Heart right ventricle (tissue), 16 donors: ENCODE results near the gene CSNK1D. TPM values are rescaled to one million over a fixed set of nuclear protein-coding genes. Genes with fewer than 3 reads are reported as not detected.

ENCODE experiments used
- ATAC-seq, 8 donors: fragments of 200-7000 bp; cut with Tn5 transposase; one replicate each; pipeline ENCODE4 v1.9.1; 2020; ENCODE audit warnings: mild to moderate bottlenecking in 8 of 8, moderate library complexity in 8 of 8, moderate number of reproducible peaks in 1 of 8
- DNase-seq, 2 donors: peaks; one replicate each; pipeline ENCODE4 v3.0.0-alpha.2; 2020
- H3K27ac ChIP-seq, 10 donors: fragments of 200-600 bp; sonication (generic) in 2 of 10; one replicate each; pipeline versions ENCODE4 v1.5.0 to v1.8.0; 2020 to 2022; ENCODE audit warnings: mild to moderate bottlenecking in 3 of 10
- H3K27me3 ChIP-seq, 7 donors: fragments of 200-600 bp; one replicate each; pipeline ENCODE4 v1.8.0; 2021 to 2022; ENCODE audit warnings: mild to moderate bottlenecking in 2 of 7
- H3K36me3 ChIP-seq, 9 donors: fragments of 200-600 bp; sonication (generic) in 1 of 9; one replicate each; pipeline versions ENCODE4 v1.5.0 to v1.8.0; 2020 to 2022; ENCODE audit warnings: mild to moderate bottlenecking in 2 of 9
- H3K4me1 ChIP-seq, 9 donors: fragments of 200-600 bp; sonication (generic) in 1 of 9; one replicate each; pipeline versions ENCODE4 v1.5.0 to v1.8.0; 2020 to 2022; ENCODE audit warnings: mild to moderate bottlenecking in 4 of 9
- H3K4me3 ChIP-seq, 10 donors: fragments of 200-600 bp; sonication (generic) in 2 of 10; one replicate each; pipeline versions ENCODE4 v1.5.0 to v1.8.0; 2020 to 2022; ENCODE audit warnings: mild to moderate bottlenecking in 7 of 10, moderate library complexity in 2 of 10
- H3K9me3 ChIP-seq, 11 donors: fragments of 200-600 bp in 10 of 11; sonication (generic) in 2 of 11; one replicate each; pipeline versions ENCODE4 v1.5.0 to v1.8.0; 2013 to 2022; ENCODE audit warnings: mild to moderate bottlenecking in 2 of 11, control low read depth in 1 of 11, moderate library complexity in 1 of 11
- CTCF ChIP-seq, 9 donors: fragments of 200-600 bp; sonication (generic) in 2 of 9; IDR thresholded peaks; one replicate each; pipeline versions ENCODE4 v1.5.0 to v1.8.0; 2021 to 2022; ENCODE audit warnings: antibody characterized with exemption in 9 of 9, mild to moderate bottlenecking in 5 of 9, moderate library complexity in 1 of 9
- WGBS, 2 donors: extraction: QIAGEN DNeasy Blood & Tissue Kit; methylation state at CpG; one replicate each; pipeline ENCODE4 v1.1.7; 2013; ENCODE audit warnings: inconsistent platforms in 1 of 2; 5-methylcytosine and 5-hydroxymethylcytosine counted together
- intact Hi-C, 10 donors: fragments of 100-400 bp; cut with DNase I; formaldehyde crosslinking; loops; one replicate each; pipeline versions ENCODE4 v1.11.1 to v1.14.2; 2022
- polyA plus RNA-seq, 2 donors: library from polyadenylated mRNA; stranded (reverse); fragments of 200-250 nt; gene quantifications; one replicate each; pipeline ENCODE4 v1.2.3, GENCODE V29; 2013
- total RNA-seq, 10 donors: library from RNA; stranded (reverse); fragmentation: NEBNext Ultra II Directional in 3 of 10; extraction: Animal tissue kit (Norgen Biotek cat#: 25700) in 3 of 10; gene quantifications; one replicate each; pipeline versions ENCODE4 v1.2.1 to v1.2.4, GENCODE V29; 2021 to 2023
- donor health status: Arrhythmogenic right ventricular cardiomyopathy.
- donor health status: ischemic (EF 13 %, LVEDD 7.1; RV severe dilation, severe dysfunction).
- donor health status: healthy with polysubstance abuse.
- donor health status: DM: no; HTN: yes; CAD: no.
- donor health status: DM: no; HTN: no; CAD: no.
- donor health status: ischemic (EF 25% LVEDD 6.9; RV normal size, moderate dysfunction).
- donor health status: ischemic (EF 25% LVEDD 5.7; RV mildly dilated, moderate dysfunction).
- donor health status: healthy.
- donor health status: DM: yes; HTN: yes; CAD: no.
- donor health status: Ischemic cardiomyopathy.
- donor health status: ischemic (EF 35%, LVEDD 5.7; RV mildly dilated, moderate dysfunction).
- donor health status: nonischemic (EF 11% LVEDD 7.7; RV severe dilation, severe dysfunction).
- donor health status: DM: yes; HTN: yes; CAD: no.
- donor health status: PGD.
- donor health status: ischemic (EF 29% LVEDD 5.4; RV normal size, mild dysfunction).
- donor health status: nonischemic (EF 23%, LVEDD 6.1; RV moderate dilation, normal function).

The CSNK1D gene
- total and polyA plus RNA-seq, 12 donors = 54.4 to 72.7 (median 66.8) TPM

- intact Hi-C loops = no loop called here
- Histone ChIP-seq H3K4me1 (peaks cover 0 to 40% (median 9%) of the 10 kb centered on the region in 9 donors), H3K9me3 (no peaks in the 10 kb centered on the region), H3K27me3 (no peaks in the 10 kb centered on the region), H3K4me3 (no peak overlapping the region), H3K27ac (peak overlapping the region in 1 of 10 donors; percentile 85), H3K36me3 (peaks cover 0 to 4% (median 0%) of the 10 kb centered on the region in 9 donors)
- WGBS, 2 donors = 83 to 84% methylated on average over 9 of the region's 9 CpGs
- no peak for DNase-seq
- ATAC-seq = no peak
- TF ChIP-seq CTCF (IDR thresholded peaks at IDR 0.05) = no peak
Measured at GRCh38 chr17:82278308-82278707, 4.8 kb upstream of the CSNK1D start.

GRCh38 chr17:82277851-82278250 lies 4.4 kb upstream of the CSNK1D start:
- H3K9me3 ChIP-seq = no peaks in the 10 kb centered on the region
- peaks cover 0 to 4% (median 0%) of the 10 kb centered on the region in 9 donors for H3K36me3 ChIP-seq
- DNase-seq = no peak
- no peak for TF ChIP-seq CTCF (IDR thresholded peaks at IDR 0.05)
- no peak for ATAC-seq
- 73 to 79% methylated on average over 12 of the region's 12 CpGs for WGBS, 2 donors
- no peaks in the 10 kb centered on the region for H3K27me3 ChIP-seq
- intact Hi-C loops = no loop called here
- no peak overlapping the region for H3K27ac ChIP-seq
- H3K4me1 ChIP-seq = peaks cover 0 to 36% (median 9%) of the 10 kb centered on the region in 9 donors
- H3K4me3 ChIP-seq = no peak overlapping the region

- Histone ChIP-seq H3K4me3 (no peak overlapping the region), H3K36me3 (peaks cover 0 to 6% (median 1%) of the 10 kb centered on the region in 9 donors), H3K27ac (no peak overlapping the region), H3K27me3 (no peaks in the 10 kb centered on the region), H3K9me3 (no peaks in the 10 kb centered on the region), H3K4me1 (peaks cover 2 to 34% (median 15%) of the 10 kb centered on the region in 9 donors)
- 94% methylated on average over 5 of the region's 5 CpGs for WGBS, 2 donors
- intact Hi-C loops = no loop called here
- no peak for ATAC-seq
- no peak for DNase-seq
- no peak for TF ChIP-seq CTCF (IDR thresholded peaks at IDR 0.05)
Measured at GRCh38 chr17:82276938-82277337, 3.4 kb upstream of the CSNK1D start.

GRCh38 chr17:82275326-82275725 lies 1.8 kb upstream of the CSNK1D start:
- H3K27me3 ChIP-seq = no peaks in the 10 kb centered on the region
- peaks cover 0 to 22% (median 9%) of the 10 kb centered on the region in 9 donors for H3K36me3 ChIP-seq
- H3K27ac ChIP-seq = no peak overlapping the region
- peaks cover 9 to 46% (median 31%) of the 10 kb centered on the region in 9 donors for H3K4me1 ChIP-seq
- no peak for DNase-seq
- no peaks in the 10 kb centered on the region for H3K9me3 ChIP-seq
- no peak for ATAC-seq
- TF ChIP-seq CTCF (IDR thresholded peaks at IDR 0.05) = no peak
- intact Hi-C loops = no loop called here
- H3K4me3 ChIP-seq = no peak overlapping the region
- 95 to 96% methylated on average over 14 of the region's 14 CpGs for WGBS, 2 donors
